HG02610 (cell line): ENCODE data around the gene SRD5A3.

Experiments
- ATAC-seq: cut with Tn5 transposase; IDR thresholded peaks from one replicate; pipeline ENCODE4 v1.9.1; 2021; ENCODE audit warnings: mild to moderate bottlenecking, moderate library complexity; ENCODE audit not compliant: unreplicated experiment

Gene SRD5A3

GRCh38 chr4:55372259-55372658, 26.2 kb downstream of the SRD5A3 start:
- no peak for ATAC-seq

- ATAC-seq: no peak
Measured at GRCh38 chr4:55373461-55373860, 27.4 kb downstream of the SRD5A3 start.

- ATAC-seq: no peak
Measured at GRCh38 chr4:55376698-55377097, 30.7 kb downstream of the SRD5A3 start.

- no peak for ATAC-seq
Measured at GRCh38 chr4:55378617-55379467, 32.8 kb downstream of the SRD5A3 start.

GRCh38 chr4:55380576-55380975, 34.5 kb downstream of the SRD5A3 start:
- ATAC-seq: no peak

- no peak for ATAC-seq
Measured at GRCh38 chr4:55381502-55381901, 35.5 kb downstream of the SRD5A3 start.

GRCh38 chr4:55382488-55383003, 36.5 kb downstream of the SRD5A3 start:
- no peak for ATAC-seq

- no peak for ATAC-seq
Measured at GRCh38 chr4:55385201-55385649, 39.2 kb downstream of the SRD5A3 start.

GRCh38 chr4:55386073-55386472, 40.0 kb downstream of the SRD5A3 start:
- ATAC-seq: peak; percentile 69

- no peak for ATAC-seq
Measured at GRCh38 chr4:55386840-55387239, 40.8 kb downstream of the SRD5A3 start.

GRCh38 chr4:55393461-55394320, 47.6 kb downstream of the SRD5A3 start:
- ATAC-seq: no peak

GRCh38 chr4:55395218-55395528, 49.1 kb downstream of the SRD5A3 start:
- ATAC-seq: peak; percentile 0

GRCh38 chr4:55395529-55396307, 49.7 kb downstream of the SRD5A3 start, which contains the start of gene TMEM165:
TSS of gene TMEM165 (plus strand) at chr4:55395957. CDS start at chr4:55396190, 233 bp downstream.
- ATAC-seq: peak; percentile 95

GRCh38 chr4:55396308-55397125, 50.5 kb downstream of the SRD5A3 start:
- ATAC-seq: peak; percentile 31

GRCh38 chr4:55397126-55397436, 51.0 kb downstream of the SRD5A3 start:
- no peak for ATAC-seq

GRCh38 chr4:55397520-55398321, 51.7 kb downstream of the SRD5A3 start:
- ATAC-seq: no peak

GRCh38 chr4:55398461-55398860, 52.4 kb downstream of the SRD5A3 start:
- ATAC-seq: no peak

- no peak for ATAC-seq
Measured at GRCh38 chr4:55398966-55399365, 52.9 kb downstream of the SRD5A3 start.

GRCh38 chr4:55399581-55399980, 53.5 kb downstream of the SRD5A3 start:
- ATAC-seq: no peak
